ENCODE measurements around the gene RNU7-1. TPM values are rescaled to one million over a fixed set of nuclear protein-coding genes. Genes with fewer than 3 reads are reported as not detected.

The RNU7-1 gene
- total and polyA plus RNA-seq, 12 donors = not detected

DNA sequence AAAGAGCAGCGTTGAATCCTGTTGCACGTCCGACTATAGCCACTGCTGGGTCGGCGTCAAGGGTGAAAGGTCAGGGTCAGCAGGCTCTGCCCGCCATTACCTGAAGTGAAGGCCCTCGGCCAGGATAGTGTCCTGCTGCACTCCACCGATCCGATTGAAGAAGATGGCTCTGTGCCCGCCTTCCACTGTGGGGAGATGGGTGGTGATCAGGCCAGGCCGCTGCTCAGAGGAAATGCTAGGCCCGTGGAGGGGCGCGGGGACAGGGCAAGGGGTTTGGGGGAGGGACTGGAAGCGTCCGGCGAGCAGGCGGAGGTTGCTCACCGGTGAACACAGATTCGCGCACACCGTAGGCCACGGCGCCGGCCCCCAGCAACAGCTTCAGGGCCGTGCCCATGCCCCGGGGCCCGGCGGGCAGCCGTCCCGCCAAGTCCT, 26.5 kb downstream of the RNU7-1 start:
- intact Hi-C loops (cut with DNase I) = no loop called here
- Histone ChIP-seq H3K4me3 (peak overlapping the region; percentile 78 to 94 (median 94)), H3K9me3 (replicated peaks in 1 of 3) (no peaks in the 10 kb centered on the region), H3K27ac (peak overlapping the region; percentile 5 to 96 (median 88)), H3K27me3 (no peaks in the 10 kb centered on the region), H3K4me1 (replicated peaks in 1 of 2) (peaks cover 26 to 27% of the 10 kb centered on the region in 2 donors), H3K36me3 (replicated peaks in 1 of 2) (peaks cover 0 to 49% of the 10 kb centered on the region in 2 donors)
- WGBS, 4 donors = 0 to 1% (median 0%) methylated on average over 18 to 31 of the region's 31 CpGs; no CpG with 5 or more reads in 1 of the 4 donors
- peak in 5 of 7 donors; percentile 46 to 67 (median 55) for DNase-seq
- TF ChIP-seq POLR2A (IDR thresholded peaks at IDR 0.05) = no peak
- TF ChIP-seq, protein P1, sequence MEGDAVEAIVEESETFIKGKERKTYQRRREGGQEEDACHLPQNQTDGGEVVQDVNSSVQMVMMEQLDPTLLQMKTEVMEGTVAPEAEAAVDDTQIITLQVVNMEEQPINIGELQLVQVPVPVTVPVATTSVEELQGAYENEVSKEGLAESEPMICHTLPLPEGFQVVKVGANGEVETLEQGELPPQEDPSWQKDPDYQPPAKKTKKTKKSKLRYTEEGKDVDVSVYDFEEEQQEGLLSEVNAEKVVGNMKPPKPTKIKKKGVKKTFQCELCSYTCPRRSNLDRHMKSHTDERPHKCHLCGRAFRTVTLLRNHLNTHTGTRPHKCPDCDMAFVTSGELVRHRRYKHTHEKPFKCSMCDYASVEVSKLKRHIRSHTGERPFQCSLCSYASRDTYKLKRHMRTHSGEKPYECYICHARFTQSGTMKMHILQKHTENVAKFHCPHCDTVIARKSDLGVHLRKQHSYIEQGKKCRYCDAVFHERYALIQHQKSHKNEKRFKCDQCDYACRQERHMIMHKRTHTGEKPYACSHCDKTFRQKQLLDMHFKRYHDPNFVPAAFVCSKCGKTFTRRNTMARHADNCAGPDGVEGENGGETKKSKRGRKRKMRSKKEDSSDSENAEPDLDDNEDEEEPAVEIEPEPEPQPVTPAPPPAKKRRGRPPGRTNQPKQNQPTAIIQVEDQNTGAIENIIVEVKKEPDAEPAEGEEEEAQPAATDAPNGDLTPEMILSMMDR (IDR thresholded peaks at IDR 0.05) = no peak

DNA sequence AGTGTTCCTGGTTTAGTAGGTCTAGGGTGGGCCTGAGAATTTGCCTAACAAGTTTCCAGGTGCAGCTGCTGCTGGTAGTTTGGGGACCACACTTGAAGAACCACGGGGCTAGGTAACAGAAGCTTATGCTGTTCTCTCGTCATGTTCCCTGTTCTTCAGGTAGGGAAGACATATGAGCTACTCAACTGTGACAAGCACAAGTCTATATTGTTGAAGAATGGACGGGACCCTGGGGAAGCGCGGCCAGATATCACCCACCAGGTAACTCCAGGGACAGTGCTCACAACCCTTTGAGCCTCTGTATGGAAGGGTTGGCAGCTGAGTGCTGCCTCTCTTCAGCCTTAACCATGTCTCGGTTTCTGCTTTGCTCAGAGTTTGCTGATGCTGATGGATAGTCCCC, 30.6 kb downstream of the RNU7-1 start:
- Histone ChIP-seq H3K4me1 (replicated peaks in 1 of 2) (peaks cover 15 to 17% of the 10 kb centered on the region in 2 donors), H3K27me3 (no peaks in the 10 kb centered on the region), H3K4me3 (no peak overlapping the region), H3K9me3 (replicated peaks in 1 of 3) (no peaks in the 10 kb centered on the region), H3K27ac (no peak overlapping the region), H3K36me3 (replicated peaks in 1 of 2) (peaks cover 0 to 54% of the 10 kb centered on the region in 2 donors)
- intact Hi-C loops (cut with DNase I) = no loop called here
- TF ChIP-seq POLR2A (IDR thresholded peaks at IDR 0.05) = no peak
- TF ChIP-seq, protein P1 (IDR thresholded peaks at IDR 0.05) = no peak
- 88 to 100% (median 91%) methylated on average over 4 to 6 of the region's 6 CpGs for WGBS, 4 donors
- peak in 1 of 7 donors; percentile 5 for DNase-seq

DNA sequence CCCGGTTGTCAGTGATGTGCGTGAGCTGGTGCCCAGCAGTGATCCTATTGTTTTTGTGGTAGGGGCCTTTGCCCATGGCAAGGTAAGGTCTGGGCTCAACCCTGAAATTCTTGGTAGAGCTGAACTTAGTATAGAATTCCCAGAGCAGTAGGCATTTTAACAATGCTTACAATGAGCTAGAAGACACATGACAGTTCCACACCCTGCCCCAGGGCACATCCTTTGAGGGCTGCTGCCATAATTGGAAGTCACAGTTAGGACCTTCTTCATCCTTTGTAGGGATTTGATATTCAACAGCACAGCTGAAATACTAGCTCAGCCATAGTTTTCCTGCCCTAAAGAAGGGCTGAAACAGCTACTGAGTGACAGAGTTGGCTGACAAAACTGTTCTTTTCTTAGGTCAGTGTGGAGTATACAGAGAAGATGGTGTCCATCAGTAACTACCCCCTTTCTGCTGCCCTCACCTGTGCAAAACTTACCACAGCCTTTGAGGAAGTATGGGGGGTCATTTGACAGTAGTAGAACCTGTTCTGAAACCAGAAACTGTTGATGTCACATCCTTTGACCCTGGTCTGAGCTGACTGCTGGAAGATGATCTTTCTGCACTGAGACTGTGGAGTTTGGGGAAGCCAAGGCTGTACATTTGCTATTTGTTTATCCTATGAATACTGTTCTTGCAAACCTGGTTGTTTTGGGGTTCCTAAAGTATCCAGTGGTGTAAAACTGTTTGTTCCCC, 31.8 kb downstream of the RNU7-1 start:
- WGBS, 4 donors = 88 to 93% (median 92%) methylated on average over 2 of the region's 2 CpGs
- peak in 1 of 7 donors; percentile 5 for DNase-seq
- Histone ChIP-seq H3K27me3 (no peaks in the 10 kb centered on the region), H3K27ac (no peak overlapping the region), H3K36me3 (replicated peaks in 1 of 2) (peaks cover 0 to 66% of the 10 kb centered on the region in 2 donors), H3K9me3 (replicated peaks in 1 of 3) (no peaks in the 10 kb centered on the region), H3K4me1 (replicated peaks in 1 of 2) (peaks cover 10 to 12% of the 10 kb centered on the region in 2 donors), H3K4me3 (no peak overlapping the region)
- TF ChIP-seq POLR2A (IDR thresholded peaks at IDR 0.05) = no peak
- TF ChIP-seq, protein P1 (IDR thresholded peaks at IDR 0.05) = no peak
- intact Hi-C loops (cut with DNase I) = loop anchor here in 1 of 2 donors (5.0 kb wide), 1 partner anchor 42 kb away; the partner anchor contains the start of gene LPCAT3

DNA sequence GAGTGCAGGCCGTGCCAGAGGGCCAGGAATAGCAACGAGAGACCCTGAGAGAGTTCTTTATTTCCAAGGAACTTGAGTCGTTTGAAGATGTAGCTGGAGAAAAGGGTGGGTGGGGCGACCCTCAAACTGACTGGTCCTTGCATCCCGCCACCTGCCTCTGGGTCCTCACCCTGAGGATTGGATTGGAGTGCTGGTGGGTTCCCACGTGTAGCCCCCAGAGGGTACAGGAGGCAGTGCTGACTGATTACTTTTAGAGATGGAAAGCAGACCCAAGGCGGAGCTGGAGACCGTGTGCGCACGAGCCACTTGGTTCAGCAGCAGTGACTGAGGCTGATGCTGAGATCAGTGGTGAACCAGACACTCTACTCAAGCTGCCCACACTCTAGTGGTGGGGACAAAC, 34.0 kb downstream of the RNU7-1 start:
- 82 to 86% (median 83%) methylated on average over 10 of the region's 10 CpGs for WGBS, 4 donors
- Histone ChIP-seq H3K9me3 (replicated peaks in 1 of 3) (no peaks in the 10 kb centered on the region), H3K36me3 (replicated peaks in 1 of 2) (peaks cover 0 to 87% of the 10 kb centered on the region in 2 donors), H3K27me3 (no peaks in the 10 kb centered on the region), H3K4me3 (no peak overlapping the region), H3K27ac (no peak overlapping the region), H3K4me1 (replicated peaks in 1 of 2) (peaks cover 7 to 10% of the 10 kb centered on the region in 2 donors)
- intact Hi-C loops (cut with DNase I) = loop anchor here in 1 of 2 donors (5.0 kb wide), 1 partner anchor 40 kb away; the partner anchor contains the start of gene LPCAT3
- TF ChIP-seq, protein P1 (IDR thresholded peaks at IDR 0.05) = no peak
- TF ChIP-seq POLR2A (IDR thresholded peaks at IDR 0.05) = no peak
- DNase-seq = no peak
